NCI-H460 (cell line): ENCODE data around the gene PKNOX2. TPM values are rescaled to one million over a fixed set of nuclear protein-coding genes. Genes with fewer than 3 reads are reported as not detected.

Source experiments
- DNase-seq: peaks from one replicate; pipeline ENCODE4 v3.0.0-alpha.2; 2016; ENCODE audit warnings: low read depth; ENCODE audit errors: extremely low read depth
- total RNA-seq: library from RNA; depleted of rRNA; stranded (reverse); fragments of >200 nt; shearing (Covaris generic); gene quantifications from 2 replicates; pipeline ENCODE4 v1.2.3, GENCODE V29; 2014

Gene PKNOX2
- total RNA-seq, 1 experiment from 2014 or later = not detected

DNA sequence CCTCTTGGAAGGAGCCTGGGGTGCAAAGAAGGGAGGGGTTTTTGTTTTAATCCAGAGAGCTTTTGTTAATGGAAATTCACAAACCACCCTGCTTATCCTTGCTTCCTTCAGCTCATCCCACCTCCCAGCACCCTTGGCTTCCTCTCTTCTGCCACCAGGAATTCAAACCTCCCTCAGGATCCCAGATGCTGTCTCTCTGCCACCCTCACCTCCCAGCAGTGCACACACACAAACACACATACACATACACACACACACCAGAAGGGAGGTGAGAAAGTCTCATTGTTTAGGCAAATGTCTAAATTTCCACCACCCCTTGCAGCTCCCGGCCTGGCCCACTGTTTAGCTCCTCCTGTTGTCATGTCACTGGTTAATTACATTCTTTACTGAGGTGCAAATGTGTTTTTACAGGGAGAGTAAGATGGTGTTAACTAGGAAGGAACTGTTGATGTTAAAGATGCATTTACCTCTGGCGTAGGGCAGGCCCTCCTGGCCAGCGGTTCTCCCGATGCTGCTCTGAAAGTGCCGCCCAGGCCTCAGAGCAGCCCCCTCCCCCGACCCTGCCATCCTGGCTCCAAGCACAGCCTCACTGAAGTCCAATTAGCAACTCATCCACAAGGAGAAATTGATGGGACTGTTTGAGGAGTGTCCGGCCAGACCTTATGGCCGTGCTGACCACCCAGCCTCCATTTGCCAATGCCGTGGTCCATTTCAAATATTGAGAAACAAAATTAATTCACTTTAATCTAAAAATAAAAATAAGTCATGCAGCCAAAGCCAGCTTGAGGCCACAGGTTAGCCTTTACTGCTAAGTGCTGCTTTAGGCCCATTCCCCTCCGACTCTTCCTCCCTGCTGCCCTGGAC, 166.1 kb downstream of the PKNOX2 start:
- DNase-seq = no peak

DNA sequence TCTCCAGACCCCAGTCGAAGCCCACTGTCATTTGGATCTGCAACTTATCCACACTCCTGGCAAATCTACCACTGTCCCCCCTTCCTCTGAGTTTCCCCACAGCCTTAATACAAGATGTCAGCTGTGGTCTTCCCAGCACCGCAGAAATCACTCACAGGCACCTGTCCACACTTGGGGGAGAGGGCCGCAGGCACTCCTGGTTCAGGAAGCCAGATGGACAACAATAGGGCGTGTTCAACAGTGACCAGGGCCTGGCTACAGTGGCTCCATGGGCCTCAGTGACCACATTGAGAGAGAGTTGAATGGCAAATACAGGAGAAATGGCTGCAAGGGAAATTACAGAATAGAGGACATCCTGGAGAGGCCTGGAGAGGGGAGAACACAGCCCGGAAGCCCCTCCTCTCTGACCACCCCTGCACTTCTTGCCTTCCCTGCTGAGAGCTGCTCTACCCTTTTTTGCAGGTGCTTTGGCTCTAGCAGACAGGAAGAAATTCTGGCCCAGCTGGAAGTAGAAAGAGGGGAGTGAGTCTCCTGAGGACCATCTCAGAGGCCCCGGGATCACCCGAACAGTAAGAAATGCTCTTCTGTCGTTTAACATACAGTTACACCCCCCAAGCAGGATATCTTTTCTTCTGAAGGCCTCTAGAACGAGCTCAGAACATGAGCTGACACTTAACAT, 166.9 kb downstream of the PKNOX2 start:
- no peak for DNase-seq

DNA sequence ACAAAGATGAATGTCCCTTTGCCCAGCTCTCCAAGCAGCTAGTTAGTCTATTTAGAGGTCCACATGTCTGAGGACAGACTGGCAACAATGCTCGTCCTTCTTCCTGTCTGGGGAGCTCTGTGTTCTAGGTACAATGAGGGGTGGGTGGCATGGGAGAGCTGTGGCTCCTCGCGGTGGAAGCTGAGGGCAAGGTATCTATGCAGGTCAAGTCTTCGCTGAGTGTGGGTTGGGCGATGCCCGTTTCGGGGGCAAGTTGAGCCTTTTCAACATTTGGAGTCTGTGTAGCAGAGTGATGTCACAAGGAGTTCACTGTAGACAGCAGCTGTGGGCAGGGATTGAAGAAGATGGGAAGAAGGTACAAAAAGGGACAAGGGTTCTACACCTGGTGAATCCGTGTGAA, 168.3 kb downstream of the PKNOX2 start:
- no peak for DNase-seq

DNA sequence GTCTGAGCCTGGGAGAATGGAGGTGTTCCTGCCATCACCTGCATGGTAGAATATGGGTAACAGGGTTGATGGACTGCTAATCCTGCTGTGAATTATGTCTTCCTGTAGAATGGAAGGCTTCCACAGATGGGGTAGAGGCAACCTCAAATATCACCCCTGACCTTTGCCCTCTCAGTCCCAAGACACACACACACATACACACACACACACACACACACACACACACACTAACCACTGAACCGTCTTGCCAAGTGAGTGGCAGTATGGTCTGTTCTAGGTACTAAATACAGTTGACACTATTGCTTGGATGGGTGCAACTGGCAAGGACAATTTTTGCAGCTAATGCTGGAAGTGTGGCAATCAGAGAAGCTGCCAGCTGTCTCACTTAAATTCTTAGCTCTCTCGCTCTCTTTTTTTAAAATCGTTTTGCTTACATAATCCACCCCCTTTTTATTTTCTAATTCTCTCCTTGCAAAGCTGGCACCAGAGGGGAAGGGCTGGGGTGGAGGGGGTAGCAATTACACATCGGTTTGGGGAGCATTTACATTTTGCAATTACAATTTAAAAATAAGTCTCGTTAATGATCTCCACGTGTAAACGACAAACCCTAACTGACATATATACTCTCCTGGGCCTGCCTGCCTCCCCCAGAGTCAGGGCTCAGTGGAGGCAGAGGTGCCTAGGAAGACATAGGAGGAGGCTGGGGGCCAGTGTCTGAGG, 169.0 kb downstream of the PKNOX2 start:
- no peak for DNase-seq

DNA sequence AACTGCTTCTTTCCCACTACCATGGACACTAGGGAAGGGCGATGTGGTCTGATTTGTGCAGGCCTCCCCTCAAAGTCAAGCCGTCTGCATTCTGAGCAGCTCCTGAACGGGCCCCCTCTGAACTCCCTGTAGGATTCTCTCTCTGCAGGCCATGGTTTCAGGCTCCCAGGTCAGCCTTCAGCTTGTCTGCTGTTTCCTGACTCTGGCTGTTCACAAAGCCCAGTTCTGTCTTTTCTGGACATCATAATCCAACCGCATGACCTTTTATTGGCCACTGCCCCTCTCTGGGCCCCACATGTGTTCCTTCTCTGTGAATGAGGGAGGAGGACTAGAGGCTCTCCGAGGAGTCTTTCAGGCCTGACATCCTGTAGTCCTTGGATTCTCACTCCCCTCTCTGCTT, 170.6 kb downstream of the PKNOX2 start:
- DNase-seq = no peak

DNA sequence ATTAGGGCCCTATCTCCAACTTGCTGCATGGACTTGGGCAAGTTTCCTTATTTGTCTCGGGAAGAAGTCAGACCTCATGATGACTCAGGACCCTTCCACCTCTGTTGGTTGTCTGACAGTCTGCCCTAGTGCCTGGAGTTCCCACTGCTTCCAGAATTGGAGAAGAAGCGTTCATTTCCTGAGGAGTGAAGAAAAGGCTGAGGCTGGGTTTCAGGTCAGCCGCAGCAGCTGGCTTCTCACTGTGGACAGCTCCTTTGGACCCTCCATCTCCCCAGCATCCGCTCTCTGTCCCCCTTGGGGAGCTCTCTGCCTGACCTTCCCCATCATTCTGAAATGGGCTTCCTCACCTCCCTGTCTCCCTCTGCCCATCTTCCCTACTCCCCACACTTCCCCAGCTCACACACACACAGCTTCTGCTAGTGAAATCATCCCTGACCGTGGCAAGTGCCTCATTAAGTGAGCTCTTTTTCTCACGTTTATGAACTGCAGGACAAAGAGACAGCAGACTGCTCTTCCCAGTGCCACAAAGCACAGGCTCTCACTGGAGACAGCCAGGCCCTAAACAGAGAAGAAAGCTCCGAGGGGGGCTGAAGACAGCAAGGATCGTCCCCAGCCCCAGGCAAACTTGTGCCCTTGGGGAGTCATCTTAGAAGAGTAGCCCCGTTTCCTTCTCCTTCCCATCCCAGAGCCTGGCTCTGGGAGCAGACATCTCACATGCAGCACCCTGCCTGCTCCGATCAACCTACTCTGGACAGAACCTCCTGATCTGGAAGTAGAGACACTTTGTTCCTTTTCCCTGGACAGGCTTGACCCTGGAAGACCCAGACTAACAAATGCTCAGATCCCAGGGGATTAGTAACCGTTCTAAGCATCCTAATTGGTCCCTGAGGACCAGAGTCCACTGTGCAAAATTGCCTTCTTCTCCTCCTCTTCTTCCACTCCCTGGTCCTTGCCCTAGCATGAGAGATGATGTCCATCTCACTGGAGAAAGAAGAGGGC, 173.6 kb downstream of the PKNOX2 start:
- DNase-seq = no peak

DNA sequence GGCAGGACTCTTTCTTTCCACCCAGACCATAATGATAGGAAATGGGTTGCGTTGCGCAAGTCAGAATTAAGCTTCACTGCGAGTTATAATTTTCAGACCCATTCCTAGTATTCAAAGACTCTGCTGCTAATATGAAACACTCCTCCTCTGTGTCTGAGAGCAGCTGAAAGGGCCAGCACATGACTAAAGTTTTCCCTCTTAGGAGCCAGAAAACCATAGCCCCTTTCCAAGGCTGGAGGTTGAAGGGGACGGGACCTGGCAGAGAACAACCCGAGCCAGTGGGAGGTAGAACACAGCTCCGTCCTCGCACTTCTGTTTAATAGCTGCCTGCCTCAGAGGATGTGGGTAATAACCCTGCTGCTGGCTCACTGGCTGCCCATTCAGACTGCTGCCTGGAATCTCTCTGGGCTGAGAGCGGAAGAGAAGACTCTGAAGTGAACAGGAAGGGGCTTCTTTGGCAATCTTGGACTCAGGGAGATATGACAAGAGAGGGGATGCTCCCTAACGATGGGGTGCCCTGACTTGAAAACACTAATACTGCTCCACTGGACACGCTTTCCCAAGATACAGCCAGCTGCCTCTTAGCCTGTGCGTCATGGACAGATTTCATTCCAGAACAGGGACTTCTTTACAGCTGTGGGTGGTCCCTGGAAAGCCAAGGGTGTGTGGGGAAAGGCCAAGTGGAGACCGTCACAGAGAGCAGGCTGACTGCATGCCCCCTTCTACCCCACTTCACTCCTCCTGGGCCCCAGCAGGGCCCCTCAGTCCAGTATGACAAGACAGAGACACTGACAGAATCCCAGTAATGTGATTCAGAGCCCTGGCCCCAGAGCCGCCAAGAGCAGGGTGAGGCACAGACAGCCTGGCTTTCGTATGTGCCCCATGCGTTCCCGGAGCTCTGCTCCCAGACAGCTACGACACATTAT, 174.6 kb downstream of the PKNOX2 start:
- DNase-seq = no peak

DNA sequence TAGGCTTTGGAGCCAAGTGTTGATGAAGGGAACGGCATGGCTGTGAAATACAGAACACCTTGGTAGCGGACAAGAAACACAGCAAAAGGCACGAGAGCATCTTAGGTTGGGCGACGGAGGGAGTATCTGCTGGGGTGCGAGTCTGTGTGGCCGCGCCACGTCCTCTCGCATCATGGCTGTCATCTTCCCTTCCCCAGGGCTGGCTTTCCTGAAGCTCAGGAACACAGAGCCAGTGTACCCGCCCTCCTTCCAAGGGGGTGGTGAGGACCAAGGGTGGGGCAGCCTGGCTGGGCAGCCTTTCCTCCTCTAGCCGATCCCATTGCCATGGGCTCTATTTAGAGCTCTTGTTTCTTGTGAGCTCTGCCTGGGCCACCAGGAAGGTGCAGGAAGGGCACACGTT, 177.1 kb downstream of the PKNOX2 start:
- DNase-seq = no peak

DNA sequence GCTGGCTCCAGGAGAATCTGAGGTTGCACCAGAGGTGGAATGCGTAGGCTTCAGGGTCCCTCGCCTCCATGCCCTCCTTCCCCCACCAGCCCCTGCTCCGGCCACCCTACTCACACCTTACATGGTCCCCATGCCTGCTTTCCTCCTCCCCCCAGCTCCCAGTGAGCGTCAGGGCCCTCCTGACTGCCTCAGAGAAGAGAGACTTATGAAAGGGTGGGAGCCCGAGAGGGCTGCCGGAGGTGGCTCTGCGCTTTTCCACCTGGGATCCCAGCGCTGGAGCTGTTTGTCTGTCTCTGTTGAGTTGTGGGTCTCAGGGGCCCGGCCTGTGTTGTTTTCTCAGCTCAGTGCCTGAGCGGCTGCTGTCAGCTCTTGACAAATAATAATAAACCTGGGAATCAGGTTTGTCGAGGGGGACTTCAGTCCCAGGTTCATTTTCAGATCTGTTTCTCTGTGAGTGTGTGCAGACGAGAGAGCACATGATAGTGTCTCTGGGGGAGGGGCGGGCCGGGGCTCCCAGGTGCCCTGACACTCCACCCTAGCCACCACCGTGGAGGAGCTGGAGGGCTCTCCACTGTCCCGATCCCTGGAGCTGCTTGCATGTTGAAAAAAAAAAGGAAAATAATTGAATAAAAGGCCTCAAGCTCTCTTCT, 177.9 kb downstream of the PKNOX2 start:
- DNase-seq = no peak

DNA sequence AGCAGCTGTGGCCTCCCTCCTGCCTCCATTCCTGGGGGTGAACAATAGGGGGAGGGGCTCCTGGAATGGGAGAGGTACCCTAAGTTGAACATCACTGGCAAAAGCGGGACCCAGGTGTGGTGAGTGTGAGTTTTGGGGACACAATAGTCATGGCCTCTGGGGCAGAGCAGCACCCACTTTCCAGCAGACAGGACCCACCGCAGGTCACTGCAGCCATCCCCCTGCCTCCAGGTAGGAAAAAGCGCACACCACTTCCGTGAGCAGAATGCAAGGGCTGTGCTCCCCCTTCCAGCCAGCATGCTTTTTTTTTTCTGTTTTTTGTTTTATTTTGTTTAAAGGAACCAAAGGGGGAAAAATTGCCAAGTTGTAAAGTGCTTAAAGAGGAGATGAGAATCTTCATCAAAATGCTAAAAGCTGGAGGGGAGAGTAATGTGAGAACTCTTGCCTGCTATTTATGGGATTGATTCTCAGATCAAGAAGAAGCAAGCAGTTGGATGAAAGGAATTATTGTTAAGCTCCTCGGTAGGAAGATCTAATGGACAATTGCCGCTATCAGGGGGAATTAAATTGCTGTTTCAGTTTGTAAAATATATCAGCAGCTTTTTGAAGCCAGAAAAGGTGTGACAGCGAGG, 178.7 kb downstream of the PKNOX2 start:
- no peak for DNase-seq

DNA sequence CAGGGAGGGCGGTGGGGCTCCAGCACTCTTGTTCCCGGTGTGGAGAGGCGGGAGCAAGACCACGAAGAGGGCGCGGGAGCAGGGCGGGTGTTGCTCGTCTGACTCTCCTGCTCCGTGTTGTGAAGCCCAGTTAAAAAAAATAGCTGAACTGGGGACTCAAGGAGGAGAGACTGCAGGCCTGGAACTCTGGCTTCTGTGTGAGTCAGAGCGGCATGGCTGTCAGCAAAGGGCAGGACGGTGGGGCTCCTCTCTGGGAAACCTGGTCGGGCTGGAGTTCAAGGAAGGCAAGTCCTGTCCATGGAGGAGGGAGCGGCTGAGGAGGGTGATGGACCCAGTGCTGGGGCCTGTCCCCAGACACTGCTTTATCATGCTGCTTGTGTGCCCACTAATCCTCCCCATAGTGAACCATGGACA, 179.2 kb downstream of the PKNOX2 start:
- DNase-seq = no peak

DNA sequence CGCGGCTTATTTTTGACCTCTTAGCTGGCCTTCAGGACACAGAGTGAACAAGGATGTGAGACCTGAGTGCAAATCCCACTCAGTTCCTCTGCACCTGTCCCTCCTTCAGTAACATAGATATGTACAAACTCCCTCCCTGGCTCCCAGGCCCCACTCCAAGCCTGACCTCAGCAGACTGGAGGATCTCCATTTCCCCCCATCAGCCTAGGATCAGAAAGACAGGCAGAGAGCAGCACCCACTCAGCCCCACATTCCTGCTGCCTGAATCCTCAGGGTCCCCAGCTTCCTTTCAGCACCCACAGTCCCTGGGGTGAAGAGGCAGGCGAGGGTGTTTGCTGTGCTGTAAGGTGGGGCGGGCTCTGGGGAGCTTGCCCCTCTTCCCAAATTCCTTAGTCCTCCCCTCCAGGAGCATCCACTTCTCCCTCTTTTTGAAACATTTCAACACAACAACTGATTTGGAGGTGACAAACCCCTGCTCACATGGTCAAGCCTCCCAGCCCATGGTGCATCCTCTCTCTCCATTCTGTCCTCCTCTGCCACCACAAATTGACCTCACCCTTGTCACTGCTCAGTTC, 180.4 kb downstream of the PKNOX2 start:
- DNase-seq = no peak

DNA sequence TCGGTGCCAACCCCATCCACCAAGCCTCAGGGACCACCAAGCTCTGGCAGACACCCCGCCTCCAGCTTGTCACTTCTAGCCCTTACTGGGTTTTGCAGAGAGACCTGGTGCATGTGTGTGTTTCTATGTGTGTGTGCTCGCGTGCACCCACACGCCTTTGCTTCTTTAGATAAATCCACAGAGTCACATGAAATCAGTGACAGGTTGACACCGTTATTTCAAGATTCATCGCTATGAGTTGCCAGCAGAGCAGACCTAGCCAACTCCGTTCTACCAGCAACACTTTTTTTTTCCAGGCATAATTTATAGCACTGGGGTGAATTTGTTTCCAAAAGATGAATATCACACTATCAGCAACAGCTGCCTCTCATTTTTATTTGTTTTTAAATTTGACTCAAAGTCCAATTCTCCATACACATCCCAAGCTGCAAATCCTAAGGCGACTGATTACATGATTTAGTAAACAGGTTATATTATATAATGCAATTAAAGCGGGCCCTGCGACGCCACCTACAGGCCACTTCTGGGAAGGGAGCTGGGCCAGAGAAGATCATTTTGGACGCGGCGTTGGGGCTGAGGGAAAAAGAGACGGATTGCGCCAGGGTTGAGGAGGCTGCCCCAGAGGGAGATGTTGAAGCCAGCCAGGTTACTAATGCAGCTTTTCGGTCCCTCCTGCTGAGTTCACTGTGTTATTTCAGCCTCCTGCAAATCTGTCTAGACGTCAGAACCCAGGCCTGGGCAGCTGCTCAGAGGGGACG, 181.0 kb downstream of the PKNOX2 start:
- DNase-seq = peak; percentile 26

DNA sequence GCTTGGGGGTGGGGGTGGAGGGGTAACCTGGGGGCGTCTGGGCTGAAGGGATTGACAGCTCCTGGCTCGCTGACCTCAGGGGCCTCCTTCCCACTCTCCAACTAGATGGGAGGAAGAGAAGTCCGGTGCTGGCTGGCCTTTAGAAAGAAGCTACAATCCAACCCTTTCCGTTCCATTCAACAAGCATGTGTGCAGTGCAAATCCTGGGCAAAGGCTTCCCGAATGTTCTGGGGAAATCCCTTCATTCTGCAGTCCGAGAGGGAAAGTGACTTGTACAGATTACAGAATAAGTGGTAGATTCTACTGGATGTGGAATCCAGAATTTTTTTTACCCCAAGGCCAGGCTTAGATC, 181.6 kb downstream of the PKNOX2 start:
- DNase-seq = no peak

DNA sequence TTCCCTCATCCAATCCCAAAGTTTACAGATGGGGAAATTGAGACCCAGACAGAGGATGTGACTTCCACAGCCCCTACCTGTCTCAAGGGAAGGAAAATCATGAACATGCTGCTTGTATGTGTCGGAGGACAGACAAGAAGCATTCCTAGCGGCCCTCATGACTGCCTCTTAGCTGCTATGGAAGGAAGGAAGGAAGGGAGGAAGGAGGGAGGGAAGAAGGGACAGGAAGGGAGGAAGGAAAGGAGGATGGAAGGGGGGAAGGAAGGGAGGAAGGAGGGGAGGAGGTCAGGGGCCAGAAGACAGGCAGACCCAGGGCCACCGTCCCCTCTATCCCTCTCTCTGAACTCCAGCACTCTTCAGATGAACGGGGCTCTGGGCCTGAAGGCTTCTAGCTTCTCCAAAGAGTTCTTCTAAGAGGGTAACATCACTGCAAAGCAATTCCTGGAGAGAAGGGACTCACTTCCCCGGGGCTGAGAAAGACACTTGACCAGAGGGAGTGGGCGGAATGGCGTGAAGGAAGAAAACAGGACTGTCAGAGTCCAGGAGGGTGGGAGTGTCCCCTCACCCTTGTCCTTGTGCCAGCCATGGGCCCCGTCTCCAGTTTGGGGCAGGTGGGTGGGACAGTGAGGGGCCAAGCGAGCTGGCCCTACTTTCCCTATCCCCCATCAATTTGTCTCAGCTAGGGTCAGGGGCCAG, 182.2 kb downstream of the PKNOX2 start:
- no peak for DNase-seq

DNA sequence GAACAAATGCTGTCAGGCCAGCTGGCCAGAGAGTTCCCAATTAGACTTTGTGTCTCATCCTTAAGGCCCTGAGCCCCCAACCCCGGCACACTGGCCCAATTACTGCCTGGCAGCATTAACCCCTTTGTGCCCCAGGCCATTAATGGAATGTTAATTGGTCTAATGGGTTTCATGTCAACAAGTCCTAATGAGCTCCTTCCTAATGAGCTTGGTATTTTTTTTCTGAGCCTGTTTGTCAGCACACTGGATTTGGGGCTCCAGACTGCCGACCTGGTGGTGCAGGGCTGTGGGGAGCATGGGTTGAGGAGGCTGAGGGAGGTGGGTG, 182.7 kb downstream of the PKNOX2 start:
- DNase-seq = no peak

DNA sequence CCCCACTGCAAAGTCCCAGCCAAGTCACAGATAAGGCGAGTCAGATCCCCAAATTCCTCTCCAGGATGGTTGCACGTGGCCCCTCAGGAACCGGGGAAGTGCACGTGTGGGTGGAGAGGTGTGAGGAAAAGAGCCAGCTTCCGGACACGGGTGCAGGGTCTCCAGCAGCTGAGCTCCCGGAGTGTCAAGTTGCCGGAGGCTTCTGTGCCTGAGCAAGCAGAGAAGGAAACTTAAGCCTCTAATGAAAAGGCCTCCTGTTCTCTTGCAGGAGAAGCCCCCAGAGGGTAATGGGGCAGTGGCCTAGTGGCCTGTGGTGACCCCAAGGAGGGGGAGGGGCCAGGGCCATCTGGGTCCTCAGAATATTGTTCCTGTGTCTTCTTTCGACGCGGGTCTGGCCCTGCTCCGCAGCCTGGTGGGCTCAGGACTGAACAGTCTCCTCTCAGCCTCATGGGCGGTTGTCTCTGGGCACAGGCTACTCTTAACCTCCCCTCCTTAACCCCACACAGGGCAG, 183.6 kb downstream of the PKNOX2 start:
- no peak for DNase-seq
